AG20443 (cell line): ENCODE results near the gene CEP162.
"Not testable (repeated sequence)": the region's sequence is repeated elsewhere in the genome, so short reads cannot be mapped to it uniquely, and the experiment has no call there.

Experiments
- DNase-seq: peaks from one replicate; pipeline ENCODE4 v3.0.0; 2012; ENCODE audit warnings: low spot score, mixed read lengths

Gene CEP162

DNA sequence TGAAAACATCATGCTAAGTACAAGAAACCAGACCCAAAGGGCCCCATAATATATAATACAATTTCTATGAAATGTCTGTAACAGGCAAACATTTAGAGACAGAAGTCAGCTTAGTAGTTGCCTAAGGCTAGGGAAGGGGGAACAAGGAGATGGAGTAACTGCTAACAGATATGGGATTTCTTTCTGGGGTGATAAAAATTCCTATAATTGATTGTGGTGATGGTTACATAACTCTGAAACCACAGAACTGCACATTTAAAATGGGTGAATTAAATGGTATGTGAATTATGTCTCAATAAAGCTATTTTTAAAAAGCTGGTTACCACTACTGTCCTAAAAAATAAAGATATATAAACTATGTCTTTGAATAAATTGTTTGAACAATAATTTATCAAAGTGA, 3.2 kb downstream of the CEP162 start:
- no peak for DNase-seq

DNA sequence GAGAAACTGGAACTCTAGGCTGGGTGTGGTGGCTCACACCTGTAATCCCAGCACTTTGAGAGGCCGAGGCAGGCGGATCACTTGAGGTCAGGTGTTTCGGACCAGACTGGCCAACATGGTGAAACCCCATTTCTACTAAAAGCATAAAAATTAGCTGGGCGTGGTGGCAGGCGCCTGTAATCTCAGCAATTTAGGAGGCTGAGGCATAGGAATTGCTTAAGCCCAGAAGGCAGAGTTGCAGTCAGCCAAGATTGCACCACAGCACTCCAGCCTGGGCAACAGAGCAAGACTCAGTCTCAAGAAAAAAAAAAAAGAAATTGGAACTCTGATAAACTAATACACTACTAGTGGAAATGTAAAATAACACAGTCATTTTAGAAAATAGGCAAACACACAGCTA, 3.8 kb downstream of the CEP162 start:
- not testable (repeated sequence) for DNase-seq

DNA sequence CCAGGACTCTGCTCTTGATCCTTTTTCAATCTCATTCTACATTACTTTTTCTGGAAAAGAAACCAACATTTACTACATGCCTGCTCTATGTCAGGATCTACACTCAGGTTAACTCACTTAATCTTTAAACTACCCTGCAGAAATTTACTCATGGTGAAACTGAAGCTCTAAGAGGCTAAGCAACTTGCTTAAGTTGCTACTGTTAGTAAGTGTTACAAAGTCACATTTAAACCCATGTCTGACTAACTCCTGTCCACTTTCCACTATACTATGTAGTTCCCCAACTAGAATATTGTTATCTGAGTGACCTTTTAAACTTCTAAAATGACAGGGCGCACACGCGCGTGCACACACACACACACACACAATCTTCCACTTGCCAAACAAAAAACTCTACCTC, 5.0 kb downstream of the CEP162 start:
- no peak for DNase-seq

DNA sequence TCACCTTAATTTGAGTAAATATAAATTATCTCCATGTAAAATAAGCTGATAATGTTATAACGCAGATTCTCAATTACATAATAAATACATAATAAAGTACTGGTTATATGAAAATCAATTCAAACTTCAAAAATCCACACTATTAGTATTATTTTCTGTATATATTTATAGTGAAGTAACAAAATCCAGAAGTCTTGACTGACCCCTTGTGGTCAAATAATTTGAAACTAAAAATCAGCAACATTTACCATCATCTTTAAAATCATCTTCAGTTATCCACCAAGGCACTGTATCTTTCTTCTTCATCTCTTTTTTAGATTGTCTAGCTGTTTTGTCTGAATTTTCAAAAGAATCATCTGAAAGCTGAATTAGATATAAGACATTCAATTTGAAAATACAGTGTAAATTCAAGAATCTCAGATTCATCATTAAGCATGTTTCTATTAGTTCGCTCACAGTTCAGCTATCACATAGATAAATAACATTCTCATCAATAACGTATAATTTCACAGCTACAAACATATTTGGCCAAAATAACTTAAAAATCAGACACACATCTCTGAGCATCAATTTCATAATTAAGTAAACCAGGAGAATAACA, 6.5 kb downstream of the CEP162 start:
- no peak for DNase-seq

DNA sequence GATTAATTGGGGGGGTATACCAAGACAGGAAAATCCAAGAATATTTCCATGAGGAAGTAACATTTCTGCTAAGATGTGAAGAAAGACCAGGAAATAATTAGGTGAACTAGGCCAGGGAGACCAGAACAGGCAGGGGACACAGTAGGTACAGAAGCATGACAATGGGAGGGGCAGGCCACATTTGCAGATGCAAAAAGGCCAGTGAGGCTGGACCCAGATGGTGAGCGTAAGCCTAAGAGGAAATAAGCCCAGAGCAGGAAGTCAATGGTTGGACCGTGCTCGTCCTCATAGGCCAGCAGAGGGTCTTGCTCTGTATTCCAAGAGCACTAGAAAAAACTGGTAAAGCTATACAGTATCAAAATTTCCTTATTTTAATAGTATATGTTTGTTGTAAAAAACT, 9.4 kb downstream of the CEP162 start:
- DNase-seq, result no peak

DNA sequence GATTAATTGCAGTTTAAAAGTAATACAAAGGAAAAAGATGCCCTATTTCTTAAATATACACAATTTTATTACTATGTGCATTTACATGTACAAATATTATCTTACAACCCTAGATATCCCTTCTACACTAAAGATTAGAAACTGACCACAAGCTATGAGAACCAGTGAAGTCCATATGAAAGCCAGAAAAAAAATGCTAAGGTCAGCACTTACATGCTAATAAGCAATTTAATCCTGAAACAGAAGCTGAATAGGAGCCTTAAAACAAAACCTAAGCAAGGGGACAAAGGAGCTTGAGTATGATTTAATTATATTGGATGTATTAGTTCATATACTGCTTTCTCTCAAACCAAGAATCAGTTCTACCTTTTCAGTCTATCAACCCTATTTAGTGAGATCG, 14.2 kb downstream of the CEP162 start:
- no peak for DNase-seq

DNA sequence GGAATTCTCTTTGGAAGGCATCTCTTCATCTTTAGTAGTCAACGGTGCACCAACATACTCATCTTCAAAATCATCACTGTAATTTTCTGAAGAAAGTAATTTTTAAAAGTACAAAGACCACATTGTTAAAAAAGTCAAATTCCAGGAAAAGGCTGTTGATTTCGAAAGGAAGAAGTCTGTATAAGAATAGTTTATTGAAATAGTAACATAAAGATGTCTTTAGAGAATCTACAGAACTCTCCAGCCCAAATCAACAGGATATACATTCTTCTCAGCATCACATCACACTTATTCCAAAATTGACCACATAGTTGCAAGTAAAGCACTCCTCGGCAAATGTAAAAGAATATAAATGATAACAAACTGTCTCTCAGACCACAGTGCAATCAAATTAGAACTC, 23.4 kb downstream of the CEP162 start:
- DNase-seq, result no peak

DNA sequence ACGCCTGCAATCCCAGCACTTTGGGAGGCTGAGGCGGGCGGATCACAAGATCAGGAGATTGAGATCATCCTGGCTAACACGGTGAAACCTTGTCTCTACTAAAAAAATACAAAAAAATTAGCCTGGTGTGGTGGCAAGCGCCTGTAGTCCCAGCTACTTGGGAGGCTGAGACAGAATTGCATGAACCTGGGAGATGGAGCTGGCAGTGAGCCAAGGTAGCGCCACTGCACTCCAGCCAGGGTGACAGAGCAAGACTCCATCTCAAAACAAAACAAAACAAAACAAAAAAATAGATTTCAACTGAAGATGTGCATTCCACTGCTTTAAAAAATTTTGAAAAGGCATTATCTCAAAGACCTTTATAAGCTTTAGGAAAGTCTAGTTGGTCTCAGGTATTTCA, 27.5 kb downstream of the CEP162 start:
- not testable (repeated sequence) for DNase-seq

DNA sequence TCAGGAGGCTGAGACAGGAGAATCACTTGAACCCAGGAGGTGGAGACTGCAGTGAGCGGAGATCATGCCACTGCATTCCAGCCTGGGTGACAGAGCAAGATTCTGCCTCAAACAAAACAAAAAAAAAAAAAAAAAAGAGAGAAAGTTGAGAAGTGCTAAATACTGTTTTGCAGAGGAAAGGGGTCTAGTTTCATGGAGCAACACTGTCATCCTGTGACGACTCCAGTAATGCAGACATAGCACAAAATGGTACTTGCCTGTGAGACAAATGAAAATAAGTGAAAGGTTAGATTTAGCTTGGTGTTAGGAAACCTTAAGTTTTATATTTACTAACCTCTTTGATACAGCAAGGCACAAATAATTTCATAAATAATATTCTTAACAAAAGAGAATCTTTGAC, 29.7 kb downstream of the CEP162 start:
- no peak for DNase-seq

DNA sequence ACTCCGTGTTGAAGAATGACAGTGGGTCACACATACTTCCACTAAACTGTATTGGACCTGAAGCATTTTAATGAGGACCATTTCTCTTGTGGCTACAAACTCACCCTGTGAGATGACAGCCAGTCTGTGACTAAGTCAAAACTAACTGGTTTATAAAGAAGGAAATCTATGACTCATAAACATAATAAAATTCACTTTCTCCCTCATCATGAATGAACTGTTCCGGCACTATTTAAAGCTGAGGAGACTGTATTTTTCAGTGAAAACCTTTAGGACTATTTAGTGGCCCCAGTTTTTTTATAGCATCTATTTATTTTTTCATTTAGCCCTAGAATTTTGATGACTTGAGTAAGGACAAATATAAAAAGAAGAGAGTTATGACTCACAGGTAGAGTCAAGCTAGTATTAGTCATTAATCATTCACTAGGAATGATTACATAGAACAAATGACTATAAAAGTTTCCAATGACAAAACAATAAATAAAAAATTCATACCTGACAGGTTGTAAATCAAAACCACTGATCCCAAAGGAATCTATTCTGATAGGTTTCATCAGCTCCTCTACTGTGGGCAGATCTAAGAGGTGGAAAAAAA, 34.2 kb downstream of the CEP162 start:
- peak; percentile 67 for DNase-seq

DNA sequence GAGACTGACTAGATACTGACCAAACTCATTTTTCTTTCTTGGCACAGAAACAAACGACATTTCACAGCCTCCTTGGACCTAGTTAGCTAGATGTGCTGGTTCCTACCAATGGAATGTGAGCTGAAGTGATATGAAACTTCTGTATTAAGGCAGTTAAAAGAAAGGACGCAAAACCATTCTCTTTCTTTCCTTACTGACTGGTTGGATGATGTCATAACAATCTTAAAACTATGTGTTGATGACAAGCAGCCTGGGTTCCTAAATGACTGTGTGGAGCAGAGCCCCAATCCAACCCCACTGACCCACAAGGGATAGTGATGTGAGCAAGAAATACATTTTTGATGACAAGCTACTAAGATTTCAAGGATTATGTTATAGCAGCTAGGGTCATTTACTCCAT, 35.6 kb downstream of the CEP162 start:
- DNase-seq, result no peak

DNA sequence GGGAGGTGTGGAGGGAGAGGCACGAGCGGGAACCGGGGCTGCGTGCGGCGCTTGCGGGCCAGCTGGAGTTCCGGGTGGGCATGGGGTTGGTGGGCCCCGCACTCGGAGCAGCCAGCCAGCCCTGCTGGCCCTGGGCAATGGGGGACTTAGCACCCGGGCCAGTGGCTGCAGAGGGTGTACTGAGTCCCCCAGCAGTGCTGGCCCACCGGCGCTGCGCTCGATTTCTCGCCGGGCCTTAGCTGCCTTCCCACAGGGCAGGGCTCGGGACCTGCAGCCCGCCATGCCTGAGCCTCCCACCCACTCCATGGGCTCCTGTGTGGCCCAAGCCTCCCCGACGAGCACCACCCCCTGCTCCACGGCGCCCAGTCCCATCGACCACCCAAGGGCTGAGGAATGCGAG, 38.1 kb downstream of the CEP162 start:
- not testable (repeated sequence) for DNase-seq

DNA sequence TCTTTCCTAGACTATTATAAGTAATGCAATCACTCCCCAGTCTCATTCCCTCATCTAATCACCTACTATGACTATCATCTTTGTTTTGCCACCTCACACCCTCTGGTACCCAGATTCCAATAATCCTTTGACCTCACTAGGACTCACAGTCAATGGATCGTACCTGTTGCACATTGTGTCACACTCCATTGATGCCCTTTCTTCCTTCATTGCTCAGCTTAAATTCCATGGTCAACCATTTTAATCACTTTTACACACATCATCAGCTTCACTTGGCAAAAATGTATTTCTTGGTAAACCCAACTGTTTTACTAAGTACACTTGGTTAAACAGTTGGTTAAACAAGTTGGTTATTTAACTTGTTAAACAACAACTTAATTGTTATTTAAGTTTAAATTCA, 44.0 kb downstream of the CEP162 start:
- DNase-seq, result no peak

DNA sequence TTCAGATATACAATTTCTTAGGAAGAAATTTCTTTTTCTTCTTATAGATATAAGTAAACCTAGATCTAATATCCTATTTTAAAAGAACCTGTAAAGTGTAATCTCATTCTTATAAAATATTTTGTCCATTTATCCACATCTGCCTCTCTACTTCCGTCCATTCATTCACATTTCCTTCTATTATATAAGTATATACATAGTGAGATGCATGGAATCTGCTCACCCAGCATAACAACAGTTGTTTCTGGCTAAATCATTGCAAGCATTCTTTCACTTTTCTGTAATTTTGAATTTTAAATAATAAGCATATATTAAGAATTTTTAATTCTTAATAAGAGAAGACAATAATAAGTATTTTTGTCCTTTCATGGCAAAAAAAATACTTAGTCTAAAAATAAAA, 45.4 kb downstream of the CEP162 start:
- no peak for DNase-seq

DNA sequence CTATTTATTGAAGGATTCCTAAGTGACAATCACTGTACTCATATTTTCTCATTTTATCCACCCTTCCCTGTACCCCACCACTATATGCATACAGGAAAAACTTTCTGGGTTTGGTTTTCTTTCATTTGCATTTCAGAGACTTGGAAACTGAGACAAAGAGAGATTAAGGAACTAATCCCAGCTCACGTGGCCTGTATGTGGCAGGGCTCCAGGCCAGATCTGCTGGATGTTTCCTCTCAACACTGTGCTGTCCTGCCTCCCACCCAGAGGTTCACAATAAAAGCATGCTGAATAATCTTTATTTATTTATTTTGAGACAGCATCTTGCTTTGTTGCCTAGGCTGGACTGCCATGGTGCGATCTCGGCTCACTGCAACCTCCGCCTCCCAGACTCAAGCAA, 50.2 kb downstream of the CEP162 start:
- no peak for DNase-seq

DNA sequence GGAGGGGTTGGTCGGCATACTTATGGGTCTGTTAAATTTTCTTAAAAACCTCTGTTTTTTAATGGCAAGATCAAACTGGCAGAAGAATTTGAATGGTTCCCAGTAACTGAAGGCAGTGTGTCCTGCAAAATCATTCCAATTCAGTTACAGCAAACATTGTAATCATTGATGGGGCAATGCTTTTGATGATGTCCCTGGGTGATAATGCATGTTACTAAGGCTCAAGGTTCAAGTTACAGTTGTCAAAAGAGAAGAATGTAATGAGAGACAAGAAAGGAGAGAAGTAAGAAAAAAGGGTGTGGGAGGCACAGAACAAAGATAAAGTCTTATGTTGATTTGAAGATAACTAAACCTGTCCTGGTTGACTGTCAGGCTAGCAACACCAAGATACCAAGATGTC, 54.9 kb downstream of the CEP162 start:
- no peak for DNase-seq

DNA sequence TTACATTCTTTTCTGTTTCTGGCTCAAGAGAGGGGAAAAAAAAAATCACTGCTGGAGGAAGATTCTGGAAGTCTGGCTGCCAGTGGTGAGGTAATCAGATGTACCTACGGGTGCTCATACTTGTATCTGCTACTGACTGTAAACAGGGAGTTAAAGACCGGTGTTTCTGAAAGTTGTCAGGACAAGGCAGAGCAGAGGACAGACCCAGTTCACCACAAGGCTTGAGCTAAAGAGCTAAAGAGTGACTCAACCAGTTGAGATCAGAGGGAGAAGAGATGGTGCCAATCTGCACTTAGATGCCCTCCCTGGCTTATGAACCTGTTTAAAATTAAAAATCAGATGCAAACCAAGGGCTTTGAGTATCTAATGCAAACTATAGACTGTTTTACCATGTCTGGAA, 55.4 kb downstream of the CEP162 start:
- DNase-seq, result peak; percentile 9

DNA sequence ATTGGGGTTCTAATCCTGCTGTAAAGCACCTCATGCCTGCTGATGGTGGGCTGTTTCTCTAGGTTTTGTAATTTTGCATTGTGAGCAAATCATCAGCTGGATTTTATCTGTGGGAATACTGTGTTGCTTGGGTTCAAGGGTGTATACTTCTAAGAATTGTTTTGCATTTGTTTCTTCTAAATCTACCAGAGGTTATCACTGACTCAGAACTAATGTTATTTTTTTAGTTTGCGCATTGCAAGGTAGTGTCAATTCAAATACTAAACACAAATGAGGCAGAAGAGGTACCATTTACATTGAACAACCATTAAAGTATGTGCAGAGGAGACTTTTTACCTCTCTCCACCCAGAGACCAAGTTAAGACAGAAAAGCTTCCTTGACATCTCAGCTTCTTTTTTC, 60.0 kb downstream of the CEP162 start:
- DNase-seq, result no peak

DNA sequence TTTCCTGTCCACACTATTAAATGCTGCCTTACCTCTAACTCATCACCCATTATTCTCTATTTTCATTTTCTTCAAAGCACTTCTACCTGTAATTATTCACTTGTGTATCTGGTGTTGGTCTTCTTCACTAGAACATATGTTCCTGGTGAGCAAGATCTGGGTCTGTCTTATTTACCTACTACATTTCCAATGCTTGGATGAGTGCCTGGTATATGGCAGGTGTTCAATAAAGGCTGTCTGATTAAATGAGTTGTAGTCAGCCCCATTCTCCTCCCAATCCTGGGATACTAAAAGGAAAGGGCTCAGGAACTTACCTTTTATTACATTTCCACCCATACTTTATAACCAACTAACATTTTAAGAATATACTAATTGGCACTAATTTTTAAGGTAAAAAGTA, 61.0 kb downstream of the CEP162 start:
- no peak for DNase-seq

DNA sequence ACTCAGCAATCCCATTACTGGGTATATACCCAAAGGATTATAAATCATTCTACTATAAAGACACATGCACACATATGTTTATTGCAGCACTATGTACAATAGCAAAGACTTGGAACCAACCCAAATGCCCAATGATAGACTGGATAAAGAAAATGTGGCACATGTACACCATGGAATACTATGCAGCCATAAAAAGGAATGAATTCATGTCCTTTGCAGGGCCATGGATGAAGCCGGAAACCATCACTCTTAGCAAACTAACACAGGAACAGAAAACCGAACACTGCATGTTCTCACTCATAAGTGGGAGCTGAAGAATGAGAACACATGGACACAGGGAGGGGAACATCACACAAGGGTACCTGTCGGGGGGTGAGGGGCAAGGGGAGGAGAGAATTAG, 63.1 kb downstream of the CEP162 start:
- DNase-seq, result not testable (repeated sequence)

DNA sequence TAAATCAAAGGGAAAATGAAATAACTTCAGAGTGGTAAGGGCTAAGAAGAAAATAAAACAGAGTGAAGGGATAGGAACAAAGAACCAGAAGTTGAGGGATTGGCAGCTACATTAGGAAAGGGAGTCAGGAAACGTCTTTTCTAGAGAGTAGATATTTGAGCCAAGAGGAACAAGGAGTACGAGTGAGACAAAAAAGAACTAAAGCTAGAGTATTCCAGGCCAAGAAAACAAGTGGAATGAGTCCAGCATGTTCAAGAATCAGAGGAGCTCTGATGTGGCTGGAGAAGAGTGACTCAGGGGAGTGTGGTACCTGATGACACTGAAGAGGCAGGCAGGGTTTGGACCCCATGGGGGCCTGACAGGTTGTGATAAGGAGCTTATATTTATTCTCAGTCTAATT, 66.3 kb downstream of the CEP162 start:
- no peak for DNase-seq

DNA sequence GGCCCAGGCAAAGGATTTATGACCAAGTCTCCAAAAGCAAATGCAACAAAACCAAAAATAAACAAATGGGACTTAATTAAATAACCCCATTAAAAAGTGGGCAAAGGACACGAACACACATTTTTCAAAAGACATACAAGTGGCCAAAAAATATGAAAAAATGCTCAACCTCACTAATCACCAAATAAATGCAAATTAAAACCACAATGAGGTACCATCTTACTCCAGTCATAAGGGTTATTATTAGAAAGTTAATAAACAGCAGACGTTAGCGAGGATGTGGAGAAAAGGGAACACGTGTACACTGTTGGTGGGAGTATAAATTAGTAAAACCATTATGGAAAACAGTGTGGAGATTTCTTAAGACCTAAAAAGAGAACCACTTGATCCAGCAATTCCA, 71.1 kb downstream of the CEP162 start:
- DNase-seq, result no peak

DNA sequence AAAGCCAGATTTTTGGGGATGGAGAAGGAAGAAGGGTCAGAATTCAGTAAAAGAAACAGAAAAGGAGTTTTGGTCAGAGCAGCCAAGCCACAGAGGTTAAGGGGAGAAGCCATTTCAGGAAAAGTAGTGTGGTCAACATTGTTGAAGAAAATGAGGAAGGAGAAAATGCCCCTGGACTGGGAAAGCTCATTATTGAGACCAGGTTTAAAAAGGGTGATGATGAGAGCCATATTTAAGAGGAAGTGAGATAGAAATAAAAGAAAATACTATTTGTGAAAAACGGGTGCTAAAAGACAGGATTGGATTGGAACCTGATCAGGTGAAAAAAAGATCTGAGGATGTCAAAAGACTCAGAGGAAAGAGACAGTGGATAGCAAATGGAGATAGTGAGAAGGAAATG, 75.8 kb downstream of the CEP162 start:
- DNase-seq, result no peak

DNA sequence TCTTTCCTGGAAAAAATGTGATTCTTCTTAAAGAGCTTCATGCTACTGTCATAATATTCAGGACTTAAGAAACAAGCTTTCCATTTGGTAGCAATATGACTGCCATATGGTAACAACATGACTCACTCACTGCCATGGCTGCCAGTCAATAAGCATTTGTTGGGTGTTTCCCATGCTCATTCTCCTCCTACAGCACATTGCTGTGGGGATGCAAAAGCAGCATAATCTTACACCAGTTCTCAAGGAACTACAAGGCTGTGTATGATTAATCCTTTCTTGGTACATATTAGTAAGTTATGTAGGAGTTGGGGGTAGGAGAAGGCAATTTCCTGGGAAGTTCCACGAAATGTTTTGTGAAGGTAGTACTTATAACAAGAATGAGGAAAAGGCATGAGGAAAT, 76.7 kb downstream of the CEP162 start:
- DNase-seq, result peak; percentile 70

DNA sequence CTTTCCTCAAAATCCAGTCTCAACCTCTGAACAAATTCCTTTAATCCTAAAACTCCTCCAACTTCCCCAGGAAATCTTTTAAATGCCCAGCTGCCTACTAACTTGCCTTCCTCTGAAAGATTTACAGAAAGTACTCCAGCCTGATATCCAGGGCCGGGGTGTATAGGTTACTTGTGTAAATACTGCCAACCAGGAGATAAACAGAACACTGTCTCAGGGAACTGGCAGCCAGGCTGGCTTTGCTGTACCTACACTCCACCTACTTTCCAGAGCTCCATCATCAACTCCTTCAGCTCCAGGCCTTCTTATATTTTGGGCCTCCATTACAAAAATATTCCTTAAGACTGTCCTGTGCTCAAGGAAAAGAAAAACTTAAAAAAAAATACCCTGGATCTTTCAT, 85.9 kb downstream of the CEP162 start:
- no peak for DNase-seq
